Measurements from ENCODE around the gene SH3PXD2A. TPM values are rescaled to one million over a fixed set of nuclear protein-coding genes. Genes with fewer than 3 reads are reported as not detected.

The SH3PXD2A gene
- total and polyA plus RNA-seq, 7 donors, result 19.0 to 58.2 (median 24.5) TPM

GRCh38 chr10:103585011-103585405 lies 270.4 kb downstream of the SH3PXD2A start:
- intact Hi-C loops (cut with DNase I), result no loop called here
- no peak for DNase-seq
- Histone ChIP-seq H3K36me3 (peaks cover 0 to 15% (median 0%) of the 10 kb centered on the region in 4 donors), H3K27me3 (peaks cover 8 to 39% (median 20%) of the 10 kb centered on the region in 3 donors), H3K27ac (no peak overlapping the region), H3K4me3 (peak overlapping the region in 2 of 4 donors; percentile 34 to 37), H3K4me1 (peaks cover 0 to 7% (median 3%) of the 10 kb centered on the region in 4 donors), H3K9me3 (no peaks in the 10 kb centered on the region)
- WGBS, 2 donors, result 78 to 94% methylated on average over 32 of the region's 32 CpGs
- no peak for TF ChIP-seq POLR2A (IDR thresholded peaks at IDR 0.05)
- TF ChIP-seq CTCF (IDR thresholded peaks at IDR 0.05), result no peak
- no peak for TF ChIP-seq POLR2AphosphoS5 (IDR thresholded peaks at IDR 0.05)
- TF ChIP-seq EP300 (IDR thresholded peaks at IDR 0.05), result no peak

DNA sequence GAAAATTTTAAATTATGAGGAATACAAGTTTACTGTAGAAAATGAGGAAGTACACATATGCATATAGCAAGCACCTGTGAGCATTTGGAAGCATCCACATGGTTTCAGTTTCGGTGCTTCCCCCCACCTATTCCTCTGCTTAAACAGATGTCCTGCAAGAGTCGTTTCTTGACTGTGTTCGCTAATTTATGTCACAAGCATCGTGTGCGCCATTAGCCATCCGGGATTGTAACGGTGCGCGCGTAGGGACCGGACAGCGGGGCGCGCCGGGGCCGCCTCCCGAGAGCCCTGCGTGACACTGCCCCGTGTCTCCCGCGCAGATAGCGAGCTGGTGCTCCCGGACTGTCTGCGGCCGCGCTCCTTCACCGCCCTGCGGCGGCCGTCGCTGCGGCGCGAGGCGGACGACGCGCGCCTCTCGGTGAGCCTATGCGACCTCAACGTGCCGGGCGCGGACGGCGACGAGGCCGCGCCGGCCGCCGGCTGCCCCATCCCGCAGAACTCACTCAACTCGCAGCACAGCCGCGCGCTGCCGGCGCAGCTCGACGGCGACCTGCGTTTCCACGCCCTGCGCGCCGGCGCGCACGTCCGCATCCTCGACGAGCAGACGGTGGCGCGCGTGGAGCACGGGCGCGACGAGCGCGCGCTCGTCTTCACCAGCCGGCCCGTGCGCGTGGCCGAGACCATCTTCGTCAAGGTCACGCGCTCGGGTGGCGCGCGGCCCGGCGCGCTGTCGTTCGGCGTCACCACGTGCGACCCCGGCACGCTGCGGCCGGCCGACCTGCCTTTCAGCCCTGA lies 271.0 kb downstream of the SH3PXD2A start:
- intact Hi-C loops (cut with DNase I), result no loop called here
- WGBS, 2 donors, result 11 to 51% methylated on average over 111 of the region's 111 CpGs
- TF ChIP-seq CTCF (IDR thresholded peaks at IDR 0.05) (no peak), POLR2AphosphoS5 (IDR thresholded peaks at IDR 0.05) (no peak), POLR2A (IDR thresholded peaks at IDR 0.05) (no peak), EP300 (IDR thresholded peaks at IDR 0.05) (no peak)
- Histone ChIP-seq H3K27me3 (peaks cover 12 to 43% (median 20%) of the 10 kb centered on the region in 3 donors), H3K4me3 (peak overlapping the region; percentile 12 to 37 (median 32)), H3K36me3 (peaks cover 0 to 15% (median 0%) of the 10 kb centered on the region in 4 donors), H3K27ac (no peak overlapping the region), H3K9me3 (no peaks in the 10 kb centered on the region), H3K4me1 (peaks cover 0 to 7% (median 3%) of the 10 kb centered on the region in 4 donors)
- no peak for DNase-seq

GRCh38 chr10:103583871-103584215 lies 271.5 kb downstream of the SH3PXD2A start:
- intact Hi-C loops (cut with DNase I), result no loop called here
- Histone ChIP-seq H3K27ac (no peak overlapping the region), H3K4me3 (peak overlapping the region in 2 of 4 donors; percentile 34 to 37), H3K27me3 (peaks cover 12 to 49% (median 20%) of the 10 kb centered on the region in 3 donors), H3K36me3 (peaks cover 0 to 15% (median 0%) of the 10 kb centered on the region in 4 donors), H3K9me3 (no peaks in the 10 kb centered on the region), H3K4me1 (peaks cover 0 to 7% (median 3%) of the 10 kb centered on the region in 4 donors)
- 54 to 69% methylated on average over 8 of the region's 8 CpGs for WGBS, 2 donors
- DNase-seq, result no peak
- no peak for TF ChIP-seq CTCF (IDR thresholded peaks at IDR 0.05)
- TF ChIP-seq POLR2A (IDR thresholded peaks at IDR 0.05), result no peak
- no peak for TF ChIP-seq EP300 (IDR thresholded peaks at IDR 0.05)
- no peak for TF ChIP-seq POLR2AphosphoS5 (IDR thresholded peaks at IDR 0.05)

DNA sequence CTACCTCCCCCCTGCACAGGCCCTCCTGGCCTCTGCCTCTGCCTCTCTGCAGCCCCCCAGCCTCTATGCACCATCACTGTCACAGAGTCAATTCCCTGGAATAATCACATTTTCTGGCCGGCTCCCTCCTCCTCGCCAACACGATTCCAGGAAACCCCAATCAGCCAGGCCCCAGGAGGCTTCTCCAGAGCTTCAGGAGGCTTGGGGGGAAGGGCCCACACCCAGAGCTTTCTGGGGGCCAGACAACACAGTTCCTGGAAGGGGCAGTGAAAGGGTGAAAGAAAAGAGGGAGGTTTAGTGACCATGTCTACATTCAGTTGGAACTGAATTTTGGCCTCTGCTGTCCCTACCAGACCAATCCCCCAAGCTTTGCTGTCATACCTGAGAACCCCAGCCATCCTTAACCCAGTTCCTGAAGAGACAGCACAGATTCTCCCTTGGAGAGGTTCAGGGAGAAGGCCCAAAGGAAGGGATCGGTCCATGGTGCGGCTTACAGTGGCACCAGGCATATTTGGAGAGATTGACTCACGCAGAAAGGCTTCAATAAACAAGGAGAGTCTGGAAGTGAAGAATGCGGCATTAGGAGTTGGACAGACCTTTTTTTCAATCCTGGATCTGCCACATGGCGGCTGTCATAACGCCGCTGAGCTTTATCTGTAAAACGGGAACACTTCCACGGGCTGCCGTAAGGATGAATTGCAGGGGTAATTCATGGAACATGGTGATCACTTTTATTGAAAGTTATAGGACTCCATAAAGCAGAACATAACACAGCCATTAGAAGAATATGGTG lies 272.8 kb downstream of the SH3PXD2A start:
- peaks cover 0 to 7% (median 3%) of the 10 kb centered on the region in 4 donors for H3K4me1 ChIP-seq
- peaks cover 12 to 56% (median 20%) of the 10 kb centered on the region in 3 donors for H3K27me3 ChIP-seq
- 67 to 86% methylated on average over 13 of the region's 13 CpGs for WGBS, 2 donors
- TF ChIP-seq EP300 (IDR thresholded peaks at IDR 0.05), result no peak
- no peak overlapping the region for H3K27ac ChIP-seq
- intact Hi-C loops (cut with DNase I), result no loop called here
- H3K4me3 ChIP-seq, result no peak overlapping the region
- H3K36me3 ChIP-seq, result peaks cover 0 to 5% (median 0%) of the 10 kb centered on the region in 4 donors
- no peak for DNase-seq
- H3K9me3 ChIP-seq, result no peaks in the 10 kb centered on the region

DNA sequence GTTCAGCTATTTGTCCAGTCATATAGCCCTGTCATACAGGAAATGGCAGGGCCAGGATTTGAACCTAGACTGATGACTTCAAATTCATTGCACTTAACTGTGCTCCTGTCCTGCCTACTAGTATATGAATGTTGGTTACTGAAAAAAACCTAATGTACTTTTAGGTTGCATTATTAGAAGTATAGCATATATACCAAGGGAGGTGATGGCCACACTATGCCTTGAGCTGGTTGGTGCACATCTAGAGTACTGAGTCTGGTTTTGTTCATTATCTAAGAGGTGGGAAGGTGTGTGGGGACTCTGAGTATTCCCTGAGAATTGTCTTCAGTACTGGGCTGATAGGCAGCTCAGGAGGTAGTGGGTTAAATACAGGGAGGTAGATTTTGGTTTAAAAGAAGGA lies 273.9 kb downstream of the SH3PXD2A start:
- Histone ChIP-seq H3K9me3 (no peaks in the 10 kb centered on the region), H3K27ac (no peak overlapping the region), H3K4me3 (no peak overlapping the region), H3K36me3 (no peaks in the 10 kb centered on the region), H3K27me3 (peaks cover 12 to 56% (median 20%) of the 10 kb centered on the region in 3 donors), H3K4me1 (peaks cover 0 to 7% (median 3%) of the 10 kb centered on the region in 4 donors)
- DNase-seq, result no peak
- TF ChIP-seq POLR2AphosphoS5 (IDR thresholded peaks at IDR 0.05), result no peak
- no peak for TF ChIP-seq POLR2A (IDR thresholded peaks at IDR 0.05)
- TF ChIP-seq CTCF (IDR thresholded peaks at IDR 0.05), result no peak
- TF ChIP-seq EP300 (IDR thresholded peaks at IDR 0.05), result no peak
- intact Hi-C loops (cut with DNase I), result no loop called here

All from sigmoid colon (tissue), 7 donors.